SW480 (cell line): ENCODE measurements around the gene DNTT.
"Not testable (repeated sequence)": the region's sequence is repeated elsewhere in the genome, so short reads cannot be mapped to it uniquely, and the experiment has no call there.

ENCODE experiments used
- DNase-seq: peaks from one replicate; pipeline ENCODE4 v3.0.0-alpha.2; 2016; ENCODE audit warnings: low spot score

Gene DNTT

GRCh38 chr10:96276831-96277230 lies 27.4 kb upstream of the DNTT start:
- no peak for DNase-seq

DNA sequence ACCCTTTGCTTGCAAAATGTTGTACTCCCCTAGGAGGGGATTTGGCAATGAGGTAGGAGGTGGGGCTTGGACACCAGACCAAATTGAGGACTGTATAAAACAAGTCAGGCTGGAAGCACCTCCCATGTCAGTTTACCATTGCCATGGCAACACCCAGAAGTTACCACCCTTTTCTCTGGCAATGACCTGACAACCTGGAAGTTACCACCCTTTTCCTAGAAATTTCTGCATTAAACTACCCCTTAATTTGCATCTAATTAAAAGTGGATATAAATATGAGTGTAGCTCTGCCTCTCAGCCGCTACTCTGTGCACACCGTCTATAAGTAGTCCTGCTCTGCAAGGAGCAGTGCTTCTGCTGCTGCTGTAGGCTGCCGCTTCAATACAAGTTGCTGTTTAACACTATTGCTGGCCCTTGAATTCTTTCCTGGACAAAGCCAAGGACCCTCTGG lies 25.0 kb upstream of the DNTT start:
- DNase-seq = no peak

DNA sequence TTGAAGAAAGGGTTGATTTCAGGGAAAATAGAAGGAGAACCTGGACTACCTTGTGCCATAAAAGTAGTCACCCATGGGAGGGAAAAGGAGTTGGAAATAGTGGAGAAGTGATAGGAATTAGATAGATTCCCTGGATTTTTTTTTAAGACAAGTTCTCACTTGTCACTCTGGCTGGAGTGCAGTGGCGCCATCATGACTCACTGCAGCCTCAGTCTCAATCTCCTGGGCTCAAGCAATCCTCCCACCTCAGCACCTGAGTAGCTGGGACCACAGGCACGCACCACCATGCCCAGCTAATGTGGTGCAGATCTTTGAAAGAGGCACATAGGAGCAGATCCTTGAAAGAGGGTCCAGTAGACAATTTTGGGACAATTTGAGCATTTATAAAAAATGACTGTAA lies 23.4 kb upstream of the DNTT start:
- no peak for DNase-seq

GRCh38 chr10:96281444-96282029 lies 22.7 kb upstream of the DNTT start:
- no peak for DNase-seq

- no peak for DNase-seq
These were observed 20.9 kb upstream of the DNTT start for GRCh38 chr10:96283351-96283750.

DNA sequence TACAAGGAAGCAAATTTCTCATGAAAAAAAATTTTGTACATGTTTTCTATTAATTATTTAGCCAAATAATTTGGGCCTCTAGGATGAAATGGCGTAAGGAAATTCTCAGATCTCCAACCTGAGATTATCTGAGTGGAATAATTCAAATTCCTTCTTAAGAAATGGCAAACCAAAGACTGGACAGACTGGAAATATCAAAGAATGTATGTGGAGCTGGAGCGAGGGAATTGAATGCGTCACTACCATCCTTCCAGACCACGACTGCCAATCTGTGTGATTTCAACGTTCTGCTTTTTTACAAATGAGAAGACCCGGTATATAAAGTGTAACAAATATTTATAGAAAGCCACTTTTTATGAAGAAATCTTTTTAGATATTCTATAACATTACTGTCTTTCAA lies 20.5 kb upstream of the DNTT start:
- no peak for DNase-seq

DNA sequence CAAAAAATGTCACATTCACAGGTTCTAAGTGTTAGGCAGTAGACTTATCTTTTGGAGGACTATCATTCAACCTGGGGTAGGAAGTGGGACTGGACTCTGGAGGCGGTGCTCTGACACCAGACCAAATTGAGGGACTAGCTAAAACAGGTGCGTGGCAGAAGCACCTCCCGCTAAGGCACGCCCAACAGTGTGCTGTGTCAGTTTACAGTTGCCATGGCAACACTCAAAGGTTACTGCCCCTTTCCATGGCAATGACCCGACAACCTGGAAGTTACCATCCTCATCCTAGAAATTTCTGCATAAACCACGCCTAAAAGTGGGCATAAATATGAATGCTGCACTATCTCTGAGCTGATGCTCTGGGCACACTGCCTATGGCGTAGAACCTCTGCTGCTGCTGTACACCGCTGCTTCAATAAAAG lies 18.9 kb upstream of the DNTT start:
- DNase-seq = peak; percentile 8

DNA sequence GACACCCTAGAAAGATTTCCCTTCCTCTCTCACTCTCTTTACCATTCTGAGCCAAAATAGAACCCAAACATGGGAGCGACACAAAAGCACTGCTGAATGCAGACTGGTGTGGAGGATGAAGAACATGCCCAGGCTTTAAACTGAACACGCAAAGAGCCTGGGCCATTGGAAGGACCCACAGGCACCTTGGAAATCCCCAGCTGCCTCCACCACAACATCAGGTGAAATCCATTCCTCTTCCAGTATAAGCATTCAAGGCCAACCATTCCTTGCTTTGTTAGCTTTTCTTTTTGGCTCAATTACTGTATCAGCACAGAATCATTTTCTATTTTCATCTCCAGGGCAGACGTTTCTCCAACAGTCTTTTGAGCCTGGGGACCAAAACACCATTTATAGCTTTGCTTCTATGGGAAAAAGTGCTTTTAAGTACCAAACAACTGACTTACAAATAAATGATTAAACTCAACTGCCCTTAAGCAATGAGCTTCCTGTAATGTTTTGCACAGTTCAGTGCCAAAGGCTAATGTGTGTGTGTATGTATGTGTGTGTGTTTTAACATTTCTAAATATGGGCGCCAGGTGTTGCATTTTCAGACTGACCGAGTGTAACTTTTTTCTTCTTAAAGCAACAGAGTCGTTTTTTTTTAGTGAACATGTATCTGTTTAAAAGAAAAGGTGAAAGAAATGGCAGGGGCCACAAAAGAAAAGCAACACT lies 16.7 kb upstream of the DNTT start:
- DNase-seq = peak; percentile 68

DNA sequence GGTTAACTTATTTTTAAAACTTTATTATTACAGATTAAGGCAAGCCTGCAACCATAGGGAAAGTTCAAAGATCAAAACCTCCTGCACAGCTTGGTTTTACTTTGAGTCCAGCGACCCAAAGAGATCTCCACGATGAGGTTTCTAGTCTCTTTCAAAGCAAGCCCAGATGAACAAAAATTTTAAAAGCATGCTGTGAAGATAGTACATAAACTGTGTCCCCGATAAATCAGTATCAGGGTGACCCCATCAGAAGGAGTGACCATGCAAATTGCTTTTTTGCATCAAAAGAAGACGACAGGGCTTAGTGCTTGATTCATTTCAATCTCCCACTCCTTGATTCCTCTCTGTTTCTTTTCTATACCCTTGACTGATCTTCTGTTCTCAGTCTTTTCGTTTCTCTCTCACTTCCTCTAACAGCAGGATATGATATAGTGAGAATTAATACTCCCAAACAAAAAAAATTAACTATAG lies 16.0 kb upstream of the DNTT start:
- DNase-seq = no peak

DNA sequence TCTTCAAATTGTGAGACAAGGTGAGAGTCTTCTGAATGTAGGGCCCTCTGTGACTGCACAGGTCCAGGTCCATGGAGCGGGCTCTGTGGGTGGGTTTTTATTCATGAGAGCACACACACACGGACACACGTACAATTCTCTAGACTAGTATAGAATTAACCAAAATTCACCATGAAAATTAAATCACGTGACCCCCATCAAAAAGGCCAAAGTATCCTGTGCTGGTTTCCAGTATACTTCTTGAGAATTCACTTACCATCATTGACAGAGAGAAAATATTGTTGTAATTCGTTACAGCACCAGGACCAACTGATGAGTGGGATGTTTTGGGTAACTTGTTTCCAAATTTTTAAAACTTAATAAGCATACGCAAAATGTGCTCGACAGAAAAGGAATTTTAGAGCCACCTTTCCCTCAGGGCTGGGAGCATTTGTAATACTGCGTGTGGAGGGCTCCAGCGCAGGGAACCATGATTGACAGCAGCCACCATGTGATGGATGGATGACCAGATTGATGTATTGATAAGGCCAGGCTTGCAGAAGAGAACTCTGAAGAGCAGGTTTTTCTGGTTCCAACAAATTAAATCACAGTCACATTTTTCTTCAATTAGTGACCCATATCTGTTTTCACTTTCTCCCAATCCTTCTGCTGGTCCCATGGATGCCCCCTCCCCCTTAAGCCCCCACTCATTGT lies 14.9 kb upstream of the DNTT start:
- no peak for DNase-seq

DNA sequence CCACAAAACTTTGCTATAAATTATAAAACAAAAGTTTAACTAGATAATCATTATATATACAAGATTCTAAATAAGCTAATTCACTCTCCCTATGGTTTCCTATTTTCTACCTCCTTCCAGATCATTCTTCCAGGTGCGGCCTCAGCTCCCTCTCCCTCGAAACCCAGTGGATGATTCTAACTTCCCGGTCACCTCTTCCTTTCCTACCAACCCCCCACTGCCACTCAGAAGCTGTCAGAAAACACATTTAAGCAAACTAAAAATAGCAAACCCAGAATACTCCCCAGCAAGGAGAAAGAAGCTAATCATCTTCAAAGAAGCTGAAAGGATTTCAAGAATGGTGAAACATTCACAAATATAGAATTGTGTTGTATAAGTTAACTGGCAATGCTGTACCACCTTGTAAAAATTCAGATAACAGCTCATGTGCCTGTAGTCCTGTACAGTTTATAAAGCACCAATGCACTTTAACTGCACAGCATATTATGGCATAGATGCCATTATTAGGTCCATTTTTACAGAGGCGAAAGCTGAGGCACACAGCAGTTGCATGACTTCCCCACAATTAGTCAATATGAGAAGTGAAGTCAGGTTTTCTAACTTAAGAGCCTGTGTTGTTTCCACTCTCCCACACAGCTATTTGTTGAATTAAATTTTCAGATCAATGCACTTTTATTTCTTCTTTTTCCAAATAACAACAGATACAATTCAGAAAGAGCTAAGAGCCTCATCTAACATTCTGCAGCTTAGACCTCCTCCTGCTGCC lies 13.7 kb upstream of the DNTT start:
- DNase-seq = no peak

DNA sequence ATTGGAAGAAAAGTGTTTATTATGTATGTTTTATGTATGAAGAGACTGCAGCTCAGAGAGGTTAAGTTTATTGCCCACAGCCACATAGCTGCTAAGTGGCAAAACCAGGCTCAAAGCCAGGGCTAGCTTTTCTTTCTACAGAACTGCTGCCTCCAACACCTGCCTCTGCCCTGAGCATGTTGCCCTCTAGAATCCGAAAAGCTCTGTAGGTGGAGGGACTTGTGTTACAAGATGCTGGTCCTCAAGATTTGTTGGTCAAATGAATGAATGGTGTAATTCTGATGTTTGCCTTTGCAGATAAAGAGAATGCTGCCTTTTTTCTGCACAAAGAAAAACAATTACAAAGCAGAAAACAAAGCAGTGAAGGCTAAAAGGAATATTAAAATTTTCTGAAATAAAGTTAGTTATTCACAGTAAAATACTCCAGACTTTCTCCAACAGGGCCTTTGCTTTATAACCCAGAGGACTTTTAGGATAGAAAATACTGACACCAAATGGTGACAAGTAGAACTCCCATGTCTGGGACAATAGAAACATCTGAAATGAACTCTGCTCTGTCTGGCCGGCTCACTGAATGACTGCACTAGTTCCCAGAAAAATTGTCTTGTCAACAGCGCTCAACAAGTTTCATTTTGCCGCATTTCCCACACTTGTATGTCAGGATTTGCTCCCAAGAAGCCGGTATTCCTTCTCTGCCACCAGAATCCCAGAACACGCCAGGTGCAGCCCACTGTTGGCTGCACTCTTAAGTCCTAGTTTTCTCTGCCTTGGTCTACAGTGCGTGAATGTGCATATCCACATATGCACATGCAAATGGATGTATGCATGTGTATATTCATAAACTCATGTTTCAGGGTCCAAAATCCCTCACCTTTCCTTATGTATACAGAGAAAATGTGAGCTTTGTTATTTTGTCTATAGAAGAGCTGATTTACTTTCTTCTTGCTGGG lies 11.0 kb upstream of the DNTT start:
- DNase-seq = peak; percentile 70

GRCh38 chr10:96295475-96295874 lies 8.8 kb upstream of the DNTT start:
- no peak for DNase-seq

DNA sequence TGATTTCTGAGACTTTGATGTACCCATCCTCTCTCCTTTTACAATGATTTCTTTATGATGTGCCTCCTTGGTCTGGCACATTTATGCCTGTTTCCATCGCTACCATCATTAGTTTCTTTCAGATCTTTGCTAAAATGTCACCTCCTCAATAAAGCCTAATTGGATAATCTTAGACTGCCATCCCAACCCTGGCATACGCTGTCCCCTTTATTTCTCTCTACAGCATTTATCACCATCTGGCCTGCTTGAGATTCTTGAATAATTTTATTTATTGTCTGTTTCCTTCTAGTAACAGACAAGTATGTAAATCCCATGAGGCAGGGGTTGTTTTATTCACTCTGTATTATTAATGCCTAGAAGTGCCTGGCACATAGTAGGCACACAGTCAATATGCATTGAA lies 6.7 kb upstream of the DNTT start:
- DNase-seq = no peak

GRCh38 chr10:96298362-96298761 lies 5.9 kb upstream of the DNTT start:
- DNase-seq = no peak

DNA sequence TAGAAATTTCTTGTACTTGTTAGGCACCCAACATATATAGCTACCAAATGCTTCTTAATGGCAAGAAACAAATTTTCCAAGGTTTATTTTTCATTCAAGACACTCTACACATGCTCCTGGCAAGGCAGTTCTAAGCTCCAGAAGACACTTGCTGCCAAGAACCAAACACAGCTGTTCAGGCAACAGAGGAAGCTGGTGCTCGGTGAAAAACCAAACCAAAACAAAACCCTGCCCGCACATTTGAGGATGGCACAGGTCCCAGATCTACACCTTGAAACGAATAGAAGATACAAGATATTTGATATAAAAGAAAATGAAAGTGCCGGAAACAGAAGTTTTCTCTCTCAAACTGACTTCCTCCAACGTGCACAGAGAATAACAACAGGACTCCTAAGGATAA lies 4.9 kb upstream of the DNTT start:
- DNase-seq = no peak

GRCh38 chr10:96301616-96302015 lies 2.6 kb upstream of the DNTT start:
- DNase-seq = no peak

GRCh38 chr10:96305019-96305418 lies 785 bp downstream of the DNTT start:
- no peak for DNase-seq

- no peak for DNase-seq
These were observed 2.3 kb downstream of the DNTT start for GRCh38 chr10:96306516-96306915.

DNA sequence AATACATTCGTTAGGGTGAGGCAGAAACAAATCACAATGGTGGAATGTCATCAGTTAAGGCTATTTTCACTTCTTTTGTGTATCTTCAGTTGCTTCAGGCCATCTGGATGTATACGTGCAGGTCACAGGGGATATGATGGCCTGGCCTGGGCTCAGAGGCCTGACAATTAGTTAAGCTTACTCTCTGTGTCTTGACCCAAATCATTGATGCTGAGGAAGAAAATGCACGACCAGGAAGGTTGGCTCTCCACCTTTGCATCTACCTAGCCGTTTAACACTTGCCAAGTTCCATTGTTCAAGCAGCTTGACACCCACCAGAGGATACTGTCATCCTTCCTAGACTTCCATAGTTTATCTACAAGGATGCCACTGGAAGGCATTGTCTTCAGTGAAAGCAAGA lies 4.6 kb downstream of the DNTT start:
- not testable (repeated sequence) for DNase-seq

DNA sequence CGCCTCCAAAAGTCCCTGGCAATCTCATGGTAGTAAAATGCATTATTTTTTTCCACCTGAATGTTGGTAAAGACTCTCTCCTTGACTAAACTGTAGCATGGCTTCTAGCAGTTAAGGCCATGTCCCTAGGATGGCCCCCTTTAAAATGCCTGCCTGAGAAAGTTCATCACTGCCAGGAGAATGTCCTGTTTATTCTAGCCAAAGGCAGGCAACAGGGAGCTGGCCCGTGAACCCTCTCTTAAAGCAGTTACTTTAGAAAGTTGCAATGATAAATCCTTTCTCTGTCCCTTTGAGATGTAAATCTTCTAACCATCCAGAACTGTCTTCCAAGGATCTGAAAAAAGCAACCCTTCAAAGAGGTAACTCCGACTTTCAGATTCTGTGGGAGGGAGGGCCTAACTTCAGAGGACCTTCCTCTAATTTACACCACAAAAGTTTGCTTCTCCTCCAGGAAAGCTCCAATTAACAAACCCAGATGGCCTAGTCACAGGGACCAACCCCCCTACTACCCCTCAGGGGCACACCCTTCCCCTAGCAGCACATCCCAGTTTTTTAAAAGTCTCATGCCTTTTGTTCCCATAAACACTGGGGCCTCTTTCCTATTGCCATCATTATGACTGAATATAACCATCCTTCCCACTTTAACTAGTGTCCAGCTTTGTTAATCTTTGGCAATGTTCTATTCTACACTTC lies 5.5 kb downstream of the DNTT start:
- DNase-seq = no peak
